SK-N-SH (cell line): ENCODE data around the gene ZSWIM5.
"Not testable (repeated sequence)": the region's sequence is repeated elsewhere in the genome, so short reads cannot be mapped to it uniquely, and the experiment has no call there.

ENCODE experiments used
- ELF1 ChIP-seq: IDR thresholded peaks from 2 replicates; pipeline ENCODE4 v1.4.0; 2012
- EP300 ChIP-seq, 2 experiments: IDR thresholded peaks; 2 replicates each; pipeline versions ENCODE4 v1.4.0 to v1.6.1; 2012; ENCODE audit warnings: borderline replicate concordance in 1 of 2, low read depth in 1 of 2, low read length in 1 of 2
- JUND ChIP-seq: IDR thresholded peaks from 2 replicates; pipeline ENCODE4 v1.4.0; 2012
- MAX ChIP-seq: IDR thresholded peaks from 2 replicates; pipeline ENCODE4 v1.4.0; 2012; ENCODE audit warnings: low read depth
- NRF1 ChIP-seq: IDR thresholded peaks from 2 replicates; pipeline ENCODE4 v1.6.1; 2012; ENCODE audit warnings: low read depth, mild to moderate bottlenecking, low read length
- POLR2AphosphoS5 ChIP-seq: IDR thresholded peaks from 2 replicates; pipeline ENCODE4 v1.6.1; 2012; ENCODE audit warnings: low read depth, low read length
- SMC3 ChIP-seq: IDR thresholded peaks from 2 replicates; pipeline ENCODE4 v1.6.1; 2012; ENCODE audit warnings: low read depth, low read length, improper control_type of control experiment
- TAF1 ChIP-seq: IDR thresholded peaks from 2 replicates; pipeline ENCODE4 v1.6.1; 2012; ENCODE audit warnings: low read depth, mild to moderate bottlenecking, low read length, moderate library complexity, borderline replicate concordance
- TEAD4 ChIP-seq: IDR thresholded peaks from 2 replicates; pipeline ENCODE4 v1.4.0; 2012; ENCODE audit warnings: mild to moderate bottlenecking, borderline replicate concordance; ENCODE audit not compliant: insufficient read depth
- TF ChIP-seq, protein P1 (sequence below): fragments of 200-600 bp; sonication (generic); IDR thresholded peaks from 2 replicates; pipeline ENCODE4 v1.6.1; 2017; ENCODE audit warnings: antibody characterized with exemption, mild to moderate bottlenecking, moderate library complexity
- TF ChIP-seq, protein P2 (sequence below): IDR thresholded peaks from 2 replicates; pipeline ENCODE4 v1.6.1; 2012; ENCODE audit warnings: mild to moderate bottlenecking, low read depth, low read length, moderate library complexity

- TF ChIP-seq, protein P1, sequence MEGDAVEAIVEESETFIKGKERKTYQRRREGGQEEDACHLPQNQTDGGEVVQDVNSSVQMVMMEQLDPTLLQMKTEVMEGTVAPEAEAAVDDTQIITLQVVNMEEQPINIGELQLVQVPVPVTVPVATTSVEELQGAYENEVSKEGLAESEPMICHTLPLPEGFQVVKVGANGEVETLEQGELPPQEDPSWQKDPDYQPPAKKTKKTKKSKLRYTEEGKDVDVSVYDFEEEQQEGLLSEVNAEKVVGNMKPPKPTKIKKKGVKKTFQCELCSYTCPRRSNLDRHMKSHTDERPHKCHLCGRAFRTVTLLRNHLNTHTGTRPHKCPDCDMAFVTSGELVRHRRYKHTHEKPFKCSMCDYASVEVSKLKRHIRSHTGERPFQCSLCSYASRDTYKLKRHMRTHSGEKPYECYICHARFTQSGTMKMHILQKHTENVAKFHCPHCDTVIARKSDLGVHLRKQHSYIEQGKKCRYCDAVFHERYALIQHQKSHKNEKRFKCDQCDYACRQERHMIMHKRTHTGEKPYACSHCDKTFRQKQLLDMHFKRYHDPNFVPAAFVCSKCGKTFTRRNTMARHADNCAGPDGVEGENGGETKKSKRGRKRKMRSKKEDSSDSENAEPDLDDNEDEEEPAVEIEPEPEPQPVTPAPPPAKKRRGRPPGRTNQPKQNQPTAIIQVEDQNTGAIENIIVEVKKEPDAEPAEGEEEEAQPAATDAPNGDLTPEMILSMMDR, result not testable (repeated sequence)
- TF ChIP-seq NRF1; MAX; TAF1; POLR2AphosphoS5; TEAD4; ELF1; JUND; EP300 (IDR thresholded peaks at IDR 0.05; ENCODE audit: borderline replicate concordance in 1 of 2, low read depth in 1 of 2, low read length in 1 of 2); SMC3: not testable (repeated sequence)
- TF ChIP-seq, protein P2, sequence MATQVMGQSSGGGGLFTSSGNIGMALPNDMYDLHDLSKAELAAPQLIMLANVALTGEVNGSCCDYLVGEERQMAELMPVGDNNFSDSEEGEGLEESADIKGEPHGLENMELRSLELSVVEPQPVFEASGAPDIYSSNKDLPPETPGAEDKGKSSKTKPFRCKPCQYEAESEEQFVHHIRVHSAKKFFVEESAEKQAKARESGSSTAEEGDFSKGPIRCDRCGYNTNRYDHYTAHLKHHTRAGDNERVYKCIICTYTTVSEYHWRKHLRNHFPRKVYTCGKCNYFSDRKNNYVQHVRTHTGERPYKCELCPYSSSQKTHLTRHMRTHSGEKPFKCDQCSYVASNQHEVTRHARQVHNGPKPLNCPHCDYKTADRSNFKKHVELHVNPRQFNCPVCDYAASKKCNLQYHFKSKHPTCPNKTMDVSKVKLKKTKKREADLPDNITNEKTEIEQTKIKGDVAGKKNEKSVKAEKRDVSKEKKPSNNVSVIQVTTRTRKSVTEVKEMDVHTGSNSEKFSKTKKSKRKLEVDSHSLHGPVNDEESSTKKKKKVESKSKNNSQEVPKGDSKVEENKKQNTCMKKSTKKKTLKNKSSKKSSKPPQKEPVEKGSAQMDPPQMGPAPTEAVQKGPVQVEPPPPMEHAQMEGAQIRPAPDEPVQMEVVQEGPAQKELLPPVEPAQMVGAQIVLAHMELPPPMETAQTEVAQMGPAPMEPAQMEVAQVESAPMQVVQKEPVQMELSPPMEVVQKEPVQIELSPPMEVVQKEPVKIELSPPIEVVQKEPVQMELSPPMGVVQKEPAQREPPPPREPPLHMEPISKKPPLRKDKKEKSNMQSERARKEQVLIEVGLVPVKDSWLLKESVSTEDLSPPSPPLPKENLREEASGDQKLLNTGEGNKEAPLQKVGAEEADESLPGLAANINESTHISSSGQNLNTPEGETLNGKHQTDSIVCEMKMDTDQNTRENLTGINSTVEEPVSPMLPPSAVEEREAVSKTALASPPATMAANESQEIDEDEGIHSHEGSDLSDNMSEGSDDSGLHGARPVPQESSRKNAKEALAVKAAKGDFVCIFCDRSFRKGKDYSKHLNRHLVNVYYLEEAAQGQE, result not testable (repeated sequence)
Observed at GRCh38 chr1:45163111-45163510, 43.3 kb downstream of the ZSWIM5 start.
